ENCODE results near the gene MBNL1.

GRCh38 chr3:152394246-152394645, 125.5 kb downstream of the MBNL1 start:
- no peak for TF ChIP-seq SIN3A (IDR thresholded peaks at IDR 0.05; ENCODE audit: borderline replicate concordance, insufficient read depth, low read depth, low read length)
- TF ChIP-seq CTCF (IDR thresholded peaks at IDR 0.05) = no peak

All from Panc1 (cell line).